Middle frontal gyrus (tissue), 1 donor: Measurements from ENCODE around the gene IFT122.
"Not testable (repeated sequence)": the region's sequence is repeated elsewhere in the genome, so short reads cannot be mapped to it uniquely, and the experiment has no call there.

ENCODE experiments used
- DNase-seq: peaks from one replicate; pipeline ENCODE4 v3.0.0-alpha.2; 2015; ENCODE audit warnings: low spot score; ENCODE audit errors: extremely low spot score

IFT122 gene

GRCh38 chr3:129532261-129532660 is 92.2 kb downstream of the IFT122 start:
- no peak for DNase-seq

- DNase-seq: no peak
These were observed 93.4 kb downstream of the IFT122 start for GRCh38 chr3:129533406-129533805.

GRCh38 chr3:129534428-129535027 is 94.5 kb downstream of the IFT122 start:
- DNase-seq: no peak

- DNase-seq: no peak
These were observed 95.1 kb downstream of the IFT122 start for GRCh38 chr3:129535075-129535474.

- DNase-seq: no peak
These were observed 96.3 kb downstream of the IFT122 start for GRCh38 chr3:129536374-129536667.

GRCh38 chr3:129536804-129537203 is 96.8 kb downstream of the IFT122 start:
- DNase-seq: no peak

GRCh38 chr3:129539206-129539605 is 99.2 kb downstream of the IFT122 start:
- no peak for DNase-seq

GRCh38 chr3:129540776-129541516 is 100.9 kb downstream of the IFT122 start:
- DNase-seq: no peak

GRCh38 chr3:129542747-129543146 is 102.7 kb downstream of the IFT122 start:
- DNase-seq: no peak

- DNase-seq: no peak
These were observed 103.2 kb downstream of the IFT122 start, which contains the start of gene H1-8 for GRCh38 chr3:129543156-129543790. H1-8 (plus strand) TSS chr3:129543175; CDS start chr3:129543219, 44 bp downstream.

GRCh38 chr3:129543999-129544398 is 104.0 kb downstream of the IFT122 start:
- DNase-seq: no peak

GRCh38 chr3:129545951-129546350 is 105.9 kb downstream of the IFT122 start:
- DNase-seq: not testable (repeated sequence)

- DNase-seq: no peak
These were observed 107.2 kb downstream of the IFT122 start for GRCh38 chr3:129547241-129547640.

- DNase-seq: no peak
These were observed 108.3 kb downstream of the IFT122 start for GRCh38 chr3:129548104-129548965.

- no peak for DNase-seq
These were observed 109.2 kb downstream of the IFT122 start for GRCh38 chr3:129549006-129549800.

GRCh38 chr3:129549805-129550204 is 109.8 kb downstream of the IFT122 start:
- no peak for DNase-seq

- no peak for DNase-seq
These were observed 112.4 kb downstream of the IFT122 start for GRCh38 chr3:129552287-129553050.

- no peak for DNase-seq
These were observed 113.1 kb downstream of the IFT122 start for GRCh38 chr3:129553171-129553570.

GRCh38 chr3:129553719-129554118 is 113.7 kb downstream of the IFT122 start:
- no peak for DNase-seq
